ENCODE measurements around the gene MAP4K3.

MAP4K3 gene

DNA sequence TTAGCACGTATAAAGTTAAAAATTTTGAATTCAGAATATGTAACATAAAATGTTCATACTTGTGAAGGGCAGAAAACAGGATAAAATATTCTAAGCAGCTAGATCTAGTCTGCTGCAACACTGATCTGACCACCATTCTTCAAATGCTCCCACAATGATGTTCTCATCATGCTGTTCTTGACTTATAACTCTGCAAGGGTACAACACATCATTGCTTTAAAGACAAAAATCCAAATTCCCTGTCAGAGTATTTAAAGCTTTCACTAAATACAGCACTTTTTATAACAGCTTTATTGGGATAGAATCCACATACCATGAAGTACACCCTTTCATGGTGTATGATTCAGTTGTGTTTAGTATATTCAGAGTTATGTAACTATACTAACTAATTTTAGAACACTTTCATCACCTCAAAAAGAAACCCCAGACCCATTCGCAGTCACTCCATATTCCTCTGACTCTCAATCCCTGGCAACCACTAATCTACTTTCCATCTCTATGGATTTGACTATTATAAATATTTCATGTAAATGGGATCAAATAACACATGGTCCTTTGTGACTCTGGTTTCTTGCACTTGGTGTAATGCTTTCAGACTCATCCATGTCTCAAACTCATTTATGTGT, 56.4 kb downstream of the MAP4K3 start:
- Histone ChIP-seq H3K27me3 (ENCODE audit: control insufficient read depth, insufficient read depth, low read length) (no peaks in the 10 kb centered on the region), H3K79me2 (peaks cover 19% of the 10 kb centered on the region), H2AFZ (no peak overlapping the region), H3K4me2 (ENCODE audit: low read length) (no peak overlapping the region), H3K4me1 (peaks cover 26% of the 10 kb centered on the region), H3K36me3 (ENCODE audit: control insufficient read depth, insufficient read depth, low read length) (no peaks in the 10 kb centered on the region), H3K9ac (no peak overlapping the region), H3K27ac (peak overlapping the region; percentile 60), H3K9me3 (ENCODE audit: control insufficient read depth, low read length) (no peaks in the 10 kb centered on the region), H3K4me3 (ENCODE audit: low read depth, low read length) (no peak overlapping the region)
- TF ChIP-seq, protein P1, sequence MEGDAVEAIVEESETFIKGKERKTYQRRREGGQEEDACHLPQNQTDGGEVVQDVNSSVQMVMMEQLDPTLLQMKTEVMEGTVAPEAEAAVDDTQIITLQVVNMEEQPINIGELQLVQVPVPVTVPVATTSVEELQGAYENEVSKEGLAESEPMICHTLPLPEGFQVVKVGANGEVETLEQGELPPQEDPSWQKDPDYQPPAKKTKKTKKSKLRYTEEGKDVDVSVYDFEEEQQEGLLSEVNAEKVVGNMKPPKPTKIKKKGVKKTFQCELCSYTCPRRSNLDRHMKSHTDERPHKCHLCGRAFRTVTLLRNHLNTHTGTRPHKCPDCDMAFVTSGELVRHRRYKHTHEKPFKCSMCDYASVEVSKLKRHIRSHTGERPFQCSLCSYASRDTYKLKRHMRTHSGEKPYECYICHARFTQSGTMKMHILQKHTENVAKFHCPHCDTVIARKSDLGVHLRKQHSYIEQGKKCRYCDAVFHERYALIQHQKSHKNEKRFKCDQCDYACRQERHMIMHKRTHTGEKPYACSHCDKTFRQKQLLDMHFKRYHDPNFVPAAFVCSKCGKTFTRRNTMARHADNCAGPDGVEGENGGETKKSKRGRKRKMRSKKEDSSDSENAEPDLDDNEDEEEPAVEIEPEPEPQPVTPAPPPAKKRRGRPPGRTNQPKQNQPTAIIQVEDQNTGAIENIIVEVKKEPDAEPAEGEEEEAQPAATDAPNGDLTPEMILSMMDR (IDR thresholded peaks at IDR 0.05) = no peak

DNA sequence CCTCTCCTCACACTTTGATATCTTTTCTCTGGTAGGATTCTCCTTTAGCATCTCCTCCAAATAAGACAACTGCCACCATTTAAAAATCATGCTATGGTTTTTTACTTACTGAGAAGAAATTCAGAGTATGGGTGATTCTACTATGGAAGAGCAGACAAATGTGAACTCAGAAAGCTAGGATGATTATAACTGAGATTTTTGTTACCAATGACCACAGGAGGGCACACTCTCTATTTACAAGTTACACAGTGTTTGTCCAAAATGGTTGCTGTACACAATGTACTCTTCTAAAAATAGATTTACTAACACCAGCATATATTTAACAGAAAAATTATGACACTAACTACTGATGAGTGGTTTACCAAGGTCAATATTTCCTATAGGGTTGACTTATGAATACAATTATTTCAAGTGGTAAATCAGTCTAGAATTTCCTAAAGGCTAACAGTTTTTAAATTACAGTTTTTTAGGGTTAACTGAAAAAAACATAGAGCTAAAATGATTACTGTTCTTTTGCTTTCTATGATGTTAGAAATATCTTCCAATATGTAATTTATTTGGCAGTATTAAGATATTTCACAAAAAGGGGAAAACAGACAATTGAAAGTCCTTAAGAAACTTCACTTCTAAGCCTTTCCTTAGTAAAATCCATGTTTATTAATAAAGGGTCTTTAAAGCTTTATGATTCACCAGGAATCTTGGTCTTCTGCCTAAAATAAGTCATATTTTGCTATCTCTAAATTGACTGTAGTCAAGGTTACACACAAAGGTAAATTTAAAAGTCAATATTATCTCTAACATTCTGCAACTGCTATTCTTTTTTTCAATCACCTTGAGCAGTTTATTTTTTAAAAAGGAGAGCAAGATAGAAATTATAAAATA, 57.2 kb downstream of the MAP4K3 start:
- Histone ChIP-seq H3K9me3 (ENCODE audit: control insufficient read depth, low read length) (no peaks in the 10 kb centered on the region), H3K27me3 (ENCODE audit: control insufficient read depth, insufficient read depth, low read length) (no peaks in the 10 kb centered on the region), H3K79me2 (peaks cover 14% of the 10 kb centered on the region), H3K4me3 (ENCODE audit: low read depth, low read length) (no peak overlapping the region), H3K27ac (peak overlapping the region; percentile 60), H3K4me1 (peaks cover 26% of the 10 kb centered on the region), H3K4me2 (ENCODE audit: low read length) (peak overlapping the region; percentile 39), H3K36me3 (ENCODE audit: control insufficient read depth, insufficient read depth, low read length) (no peaks in the 10 kb centered on the region), H3K9ac (no peak overlapping the region), H2AFZ (no peak overlapping the region)
- TF ChIP-seq, protein P1 (IDR thresholded peaks at IDR 0.05) = peak; percentile 64

DNA sequence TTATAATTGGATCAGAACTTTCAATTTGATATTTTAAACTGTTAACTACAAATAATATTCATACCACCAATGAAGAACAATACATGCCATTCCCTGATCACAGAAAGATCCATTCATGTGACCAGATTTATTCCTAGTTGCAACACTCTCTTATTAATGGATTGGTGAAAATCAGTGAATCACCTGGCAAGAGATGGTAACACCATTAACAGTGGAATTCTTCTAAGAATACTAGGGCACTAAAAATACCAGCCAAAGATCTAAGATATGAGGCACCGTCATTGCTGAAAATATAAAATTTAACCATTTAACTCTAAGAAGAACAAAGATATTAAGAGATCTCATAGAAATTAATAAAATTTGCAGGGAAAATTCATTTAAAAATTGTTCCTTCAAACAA, 58.1 kb downstream of the MAP4K3 start:
- Histone ChIP-seq H3K4me1 (peaks cover 26% of the 10 kb centered on the region), H3K4me2 (ENCODE audit: low read length) (no peak overlapping the region), H3K27ac (no peak overlapping the region), H3K27me3 (ENCODE audit: control insufficient read depth, insufficient read depth, low read length) (no peaks in the 10 kb centered on the region), H3K4me3 (ENCODE audit: low read depth, low read length) (no peak overlapping the region), H3K9ac (no peak overlapping the region), H3K79me2 (peaks cover 6% of the 10 kb centered on the region), H3K9me3 (ENCODE audit: control insufficient read depth, low read length) (no peaks in the 10 kb centered on the region), H2AFZ (no peak overlapping the region), H3K36me3 (ENCODE audit: control insufficient read depth, insufficient read depth, low read length) (no peaks in the 10 kb centered on the region)
- TF ChIP-seq, protein P1 (IDR thresholded peaks at IDR 0.05) = no peak

DNA sequence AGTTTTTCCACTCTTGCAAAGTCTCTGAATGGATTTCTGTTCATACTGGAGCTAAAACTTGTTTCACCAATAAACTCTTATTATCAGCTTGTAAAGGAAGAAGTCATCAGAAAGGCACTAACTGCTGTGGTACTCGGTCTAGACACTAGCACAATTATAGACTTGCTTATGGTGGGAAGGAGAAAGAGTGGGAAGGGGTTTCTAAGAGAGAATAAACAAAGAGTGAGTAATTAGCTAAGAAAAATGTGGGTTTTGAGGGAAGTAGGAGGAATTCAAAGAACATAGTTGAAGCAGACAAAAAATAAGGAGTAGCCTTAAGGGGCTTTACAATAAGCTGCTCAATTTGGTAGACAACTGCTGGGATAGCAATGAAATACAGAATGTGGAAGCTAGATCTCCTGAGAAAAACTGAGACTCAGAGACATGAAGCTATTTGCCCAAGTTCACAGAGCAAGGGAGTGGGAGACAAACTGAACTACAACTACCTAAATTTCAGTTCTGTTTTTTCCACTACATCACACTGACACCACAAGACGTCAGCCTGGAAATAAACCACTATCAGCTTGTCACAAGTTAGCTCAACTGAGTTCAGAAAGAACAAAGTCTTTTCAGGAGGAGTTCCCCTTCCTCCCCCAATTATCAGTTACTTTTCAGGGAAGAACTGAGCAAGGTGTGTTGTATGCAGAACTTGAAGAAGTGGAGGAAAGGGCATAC, 59.7 kb downstream of the MAP4K3 start:
- Histone ChIP-seq H3K4me2 (ENCODE audit: low read length) (no peak overlapping the region), H3K9ac (no peak overlapping the region), H3K27me3 (ENCODE audit: control insufficient read depth, insufficient read depth, low read length) (no peaks in the 10 kb centered on the region), H3K4me1 (peaks cover 26% of the 10 kb centered on the region), H2AFZ (no peak overlapping the region), H3K9me3 (ENCODE audit: control insufficient read depth, low read length) (no peaks in the 10 kb centered on the region), H3K27ac (no peak overlapping the region), H3K79me2 (peaks cover 8% of the 10 kb centered on the region), H3K36me3 (ENCODE audit: control insufficient read depth, insufficient read depth, low read length) (no peaks in the 10 kb centered on the region), H3K4me3 (ENCODE audit: low read depth, low read length) (no peak overlapping the region)
- TF ChIP-seq, protein P1 (IDR thresholded peaks at IDR 0.05) = no peak

Measured in parathyroid adenoma (tissue), 2 donors.